Activated CD4-positive, alpha-beta T cell treated with anti-CD3 and anti-CD28 coated beads for 4 hours (primary cell): ENCODE data around the gene TAF13.

Source experiments
- DNase-seq, 2 donors: peaks; one replicate each; pipeline ENCODE4 v3.0.0-alpha.2; 2020

The TAF13 gene

GRCh38 chr1:109075531-109076490 is at the start of gene TAF13:
Gene TAF13 (minus strand): TSS chr1:109076003. CDS start chr1:109075947, 56 bp downstream.
- peak; percentile 76 to 82 for DNase-seq

GRCh38 chr1:109120356-109120755 is 44.6 kb upstream of the TAF13 start:
- DNase-seq, result no peak

GRCh38 chr1:109118089-109118488 is 42.3 kb upstream of the TAF13 start:
- DNase-seq, result no peak

GRCh38 chr1:109116286-109116685 is 40.5 kb upstream of the TAF13 start:
- DNase-seq, result no peak

- DNase-seq, result no peak
Measured at GRCh38 chr1:109115685-109116084, 39.9 kb upstream of the TAF13 start.

- no peak for DNase-seq
Measured at GRCh38 chr1:109114342-109114674, 38.5 kb upstream of the TAF13 start.

- DNase-seq, result peak; percentile 93 to 96
Measured at GRCh38 chr1:109113590-109114341, 38.0 kb upstream of the TAF13 start, which contains the start of gene ELAPOR1. Gene ELAPOR1 (plus strand): TSS chr1:109114115. CDS start chr1:109114184, 69 bp downstream.

- peak; percentile 85 to 90 for DNase-seq
Measured at GRCh38 chr1:109112652-109113285, 37.0 kb upstream of the TAF13 start.

- no peak for DNase-seq
Measured at GRCh38 chr1:109112056-109112651, 36.4 kb upstream of the TAF13 start.

- no peak for DNase-seq
Measured at GRCh38 chr1:109111386-109112055, 35.7 kb upstream of the TAF13 start.

GRCh38 chr1:109109906-109110305 is 34.1 kb upstream of the TAF13 start:
- DNase-seq, result no peak

GRCh38 chr1:109107785-109108184 is 32.0 kb upstream of the TAF13 start:
- no peak for DNase-seq

GRCh38 chr1:109105881-109106280 is 30.1 kb upstream of the TAF13 start:
- DNase-seq, result no peak

GRCh38 chr1:109104364-109105151 is 28.8 kb upstream of the TAF13 start:
- no peak for DNase-seq

GRCh38 chr1:109099938-109100773 is 24.4 kb upstream of the TAF13 start:
- DNase-seq, result peak; percentile 98

- no peak for DNase-seq
Measured at GRCh38 chr1:109096120-109096519, 20.3 kb upstream of the TAF13 start.

- no peak for DNase-seq
Measured at GRCh38 chr1:109095631-109096030, 19.8 kb upstream of the TAF13 start.

- DNase-seq, result no peak
Measured at GRCh38 chr1:109094871-109095270, 19.1 kb upstream of the TAF13 start.

- DNase-seq, result no peak
Measured at GRCh38 chr1:109094377-109094803, 18.6 kb upstream of the TAF13 start.

GRCh38 chr1:109091839-109092193 is 16.0 kb upstream of the TAF13 start:
- no peak for DNase-seq
